H9 (cell line): Measurements from ENCODE around the gene PLA2G4E. TPM values are rescaled to one million over a fixed set of nuclear protein-coding genes. Genes with fewer than 3 reads are reported as not detected.

Experiments used
- DNase-seq: peaks from one replicate; pipeline ENCODE4 v3.0.0-alpha.2; 2017
- H2AFZ ChIP-seq: one replicate; pipeline ENCODE4 v1.6.1; 2013; ENCODE audit warnings: mild to moderate bottlenecking, low read length, control low read depth, moderate library complexity
- H2AK5ac ChIP-seq: 2 replicates; pipeline ENCODE4 v1.6.1; 2013; ENCODE audit warnings: low read length, control low read depth, mixed read lengths; ENCODE audit not compliant: insufficient read length
- H2BK120ac ChIP-seq: one replicate; pipeline ENCODE4 v1.6.1; 2013; ENCODE audit warnings: low read depth, mild to moderate bottlenecking, low read length, control low read depth, inconsistent platforms; ENCODE audit not compliant: poor library complexity, severe bottlenecking
- H2BK12ac ChIP-seq: 2 replicates; pipeline ENCODE4 v1.6.1; 2013; ENCODE audit warnings: low read length, control low read depth, mixed read lengths, low read depth; ENCODE audit not compliant: insufficient read length
- H2BK15ac ChIP-seq: 2 replicates; pipeline ENCODE4 v1.6.1; 2013; ENCODE audit warnings: low read depth, low read length, control low read depth
- H2BK20ac ChIP-seq: one replicate; pipeline ENCODE4 v1.6.1; 2013; ENCODE audit warnings: low read depth, mild to moderate bottlenecking, low read length, control low read depth, inconsistent platforms; ENCODE audit not compliant: poor library complexity, severe bottlenecking
- H2BK5ac ChIP-seq: 2 replicates; pipeline ENCODE4 v1.6.1; 2013; ENCODE audit warnings: low read length, control low read depth, mixed read lengths; ENCODE audit not compliant: insufficient read length
- H3K14ac ChIP-seq: 2 replicates; pipeline ENCODE4 v1.6.1; 2013; ENCODE audit warnings: low read length, control low read depth; ENCODE audit not compliant: insufficient read depth
- H3K18ac ChIP-seq: 2 replicates; pipeline ENCODE4 v1.6.1; 2013; ENCODE audit warnings: low read depth, mild to moderate bottlenecking, mixed read lengths, low read length, control low read depth; ENCODE audit not compliant: insufficient read length
- H3K23ac ChIP-seq: 2 replicates; pipeline ENCODE4 v1.6.1; 2013; ENCODE audit warnings: low read length, control low read depth, mixed read lengths, low read depth; ENCODE audit not compliant: insufficient read length
- H3K23me2 ChIP-seq: 2 replicates; pipeline ENCODE4 v1.6.1; 2013; ENCODE audit warnings: low read depth, mild to moderate bottlenecking, mixed read lengths, low read length, control low read depth; ENCODE audit not compliant: insufficient read length, poor library complexity, severe bottlenecking
- H3K27ac ChIP-seq: 2 replicates; pipeline ENCODE4 v1.5.1; 2013; ENCODE audit warnings: low read length, control low read depth, mixed read lengths, low read depth; ENCODE audit not compliant: insufficient read length
- H3K27me3 ChIP-seq: 2 replicates; pipeline ENCODE4 v1.6.1; 2013; ENCODE audit warnings: low read length, control low read depth, inconsistent platforms; ENCODE audit not compliant: insufficient read depth
- H3K4ac ChIP-seq: 2 replicates; pipeline ENCODE4 v1.6.1; 2013; ENCODE audit warnings: low read depth, mild to moderate bottlenecking, control low read depth, inconsistent platforms, low read length, moderate library complexity
- H3K4me1 ChIP-seq: 2 replicates; pipeline ENCODE4 v1.6.1; 2013; ENCODE audit warnings: low read length, control low read depth, inconsistent platforms; ENCODE audit not compliant: insufficient read depth
- H3K4me2 ChIP-seq: 2 replicates; pipeline ENCODE4 v1.6.1; 2013; ENCODE audit warnings: low read length, control low read depth, mixed read lengths; ENCODE audit not compliant: insufficient read length, insufficient read depth
- H3K56ac ChIP-seq: 2 replicates; pipeline ENCODE4 v1.6.1; 2013; ENCODE audit warnings: low read depth, mild to moderate bottlenecking, mixed read lengths, low read length, control low read depth; ENCODE audit not compliant: insufficient read length
- H3K79me1 ChIP-seq: 2 replicates; pipeline ENCODE4 v1.6.1; 2013; ENCODE audit warnings: low read depth, mild to moderate bottlenecking, moderate library complexity, low read length, control low read depth, inconsistent platforms; ENCODE audit not compliant: insufficient read depth, poor library complexity, severe bottlenecking
- H3K79me2 ChIP-seq: 2 replicates; pipeline ENCODE4 v1.6.1; 2013; ENCODE audit warnings: low read length, control low read depth, inconsistent platforms; ENCODE audit not compliant: insufficient read depth
- H3K9ac ChIP-seq: 2 replicates; pipeline ENCODE4 v1.6.1; 2013; ENCODE audit warnings: low read length, control low read depth, mixed read lengths; ENCODE audit not compliant: insufficient read length; ENCODE audit errors: extremely low read depth
- H3K9me3 ChIP-seq: one replicate; pipeline ENCODE4 v1.6.1; 2013; ENCODE audit warnings: low read depth, low read length, inconsistent platforms; ENCODE audit not compliant: control insufficient read depth
- H3T11ph ChIP-seq: one replicate; pipeline ENCODE4 v1.6.1; 2013; ENCODE audit warnings: mild to moderate bottlenecking, low read length, control low read depth, inconsistent platforms
- H4K20me1 ChIP-seq: one replicate; pipeline ENCODE4 v1.6.1; 2013; ENCODE audit not compliant: control insufficient read depth, insufficient read length, insufficient read depth
- H4K5ac ChIP-seq: 2 replicates; pipeline ENCODE4 v1.6.1; 2013; ENCODE audit warnings: low read depth, mild to moderate bottlenecking, mixed read lengths, low read length, control low read depth; ENCODE audit not compliant: insufficient read length
- H4K8ac ChIP-seq: replicated peaks from 2 replicates; pipeline ENCODE4 v1.6.1; 2013; ENCODE audit warnings: low read length, control low read depth, mixed read lengths, low read depth; ENCODE audit not compliant: insufficient read length
- H4K91ac ChIP-seq: 2 replicates; pipeline ENCODE4 v1.6.1; 2013; ENCODE audit warnings: low read depth, mild to moderate bottlenecking, moderate library complexity, mixed read lengths, low read length, control low read depth; ENCODE audit not compliant: insufficient read length
- H3K27ac Mint-ChIP-seq, 3 experiments: 2 replicates in 2 of 3; 3 replicates in 1 of 3; pipeline ENCODE4 v1.8.0; 2020 to 2021; ENCODE audit warnings: mixed read lengths in 3 of 3, mild to moderate bottlenecking in 1 of 3, moderate library complexity in 1 of 3
- H3K27me3 Mint-ChIP-seq: 2 replicates; pipeline ENCODE4 v1.8.0; 2021; ENCODE audit warnings: low read depth, mild to moderate bottlenecking, moderate library complexity, mixed read lengths
- H3K36me3 Mint-ChIP-seq, 3 experiments: 2 replicates in 2 of 3; 3 replicates in 1 of 3; pipeline ENCODE4 v1.8.0; 2020 to 2021; ENCODE audit warnings: low read depth in 3 of 3, mixed read lengths in 3 of 3; ENCODE audit not compliant: insufficient read depth in 1 of 3
- H3K4me1 Mint-ChIP-seq, 2 experiments: 2 replicates each; pipeline ENCODE4 v1.8.0; 2020; ENCODE audit warnings: mixed read lengths in 2 of 2
- H3K4me3 Mint-ChIP-seq, 2 experiments: 2 replicates in 1 of 2; 3 replicates in 1 of 2; pipeline ENCODE4 v1.8.0; 2020 to 2021; ENCODE audit warnings: mild to moderate bottlenecking in 2 of 2, mixed read lengths in 2 of 2, moderate library complexity in 1 of 2
- H3K9me3 Mint-ChIP-seq, 2 experiments: 2 replicates in 1 of 2; 3 replicates in 1 of 2; pipeline ENCODE4 v1.8.0; 2020; ENCODE audit warnings: mild to moderate bottlenecking in 2 of 2, mixed read lengths in 2 of 2, moderate library complexity in 1 of 2
- WGBS: extraction: QIAGEN DNeasy Blood & Tissue Kit; methylation state at CpG from one replicate; pipeline ENCODE4 v1.1.7; 2013; ENCODE audit warnings: missing lambda C conversion rate, low lambda C conversion rate, mixed read lengths; ENCODE audit not compliant: insufficient read length; ENCODE audit errors: extremely low coverage; 5-methylcytosine and 5-hydroxymethylcytosine counted together
- total RNA-seq: library from RNA; stranded (reverse); gene quantifications from 2 replicates; pipeline ENCODE4 v1.2.1, GENCODE V29; 2021
- TF ChIP-seq, protein P1 (sequence below): fragments of 200-600 bp; sonication (generic); conservative IDR thresholded peaks from 3 replicates; pipeline ENCODE4 v1.8.0; 2021; ENCODE audit warnings: antibody characterized with exemption, mild to moderate bottlenecking

The PLA2G4E gene
- total RNA-seq, 1 experiment from 2014 or later: not detected

DNA sequence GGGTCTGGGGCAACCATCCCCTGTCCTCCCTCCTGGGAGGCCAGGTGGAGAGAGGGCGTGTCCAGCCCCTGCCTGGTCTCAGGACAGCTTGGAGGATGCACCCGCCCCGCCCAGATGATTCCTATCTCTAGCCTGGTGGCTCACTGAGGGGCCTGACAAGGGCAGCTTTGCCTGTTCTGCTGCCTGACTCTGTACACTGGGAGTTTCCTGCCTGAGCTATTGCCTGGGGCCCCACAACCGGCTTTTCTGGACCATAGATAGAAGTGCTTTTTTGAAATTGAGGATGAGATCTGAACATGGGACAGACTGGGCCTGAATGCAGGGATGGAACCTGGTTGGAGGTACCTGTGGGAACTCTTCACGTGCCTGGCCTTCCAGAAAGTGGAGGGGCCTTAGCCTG, 751 bp upstream of the PLA2G4E start:
- H3K4me3 Mint-ChIP-seq: no peak overlapping the region
- TF ChIP-seq, protein P1, sequence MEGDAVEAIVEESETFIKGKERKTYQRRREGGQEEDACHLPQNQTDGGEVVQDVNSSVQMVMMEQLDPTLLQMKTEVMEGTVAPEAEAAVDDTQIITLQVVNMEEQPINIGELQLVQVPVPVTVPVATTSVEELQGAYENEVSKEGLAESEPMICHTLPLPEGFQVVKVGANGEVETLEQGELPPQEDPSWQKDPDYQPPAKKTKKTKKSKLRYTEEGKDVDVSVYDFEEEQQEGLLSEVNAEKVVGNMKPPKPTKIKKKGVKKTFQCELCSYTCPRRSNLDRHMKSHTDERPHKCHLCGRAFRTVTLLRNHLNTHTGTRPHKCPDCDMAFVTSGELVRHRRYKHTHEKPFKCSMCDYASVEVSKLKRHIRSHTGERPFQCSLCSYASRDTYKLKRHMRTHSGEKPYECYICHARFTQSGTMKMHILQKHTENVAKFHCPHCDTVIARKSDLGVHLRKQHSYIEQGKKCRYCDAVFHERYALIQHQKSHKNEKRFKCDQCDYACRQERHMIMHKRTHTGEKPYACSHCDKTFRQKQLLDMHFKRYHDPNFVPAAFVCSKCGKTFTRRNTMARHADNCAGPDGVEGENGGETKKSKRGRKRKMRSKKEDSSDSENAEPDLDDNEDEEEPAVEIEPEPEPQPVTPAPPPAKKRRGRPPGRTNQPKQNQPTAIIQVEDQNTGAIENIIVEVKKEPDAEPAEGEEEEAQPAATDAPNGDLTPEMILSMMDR: no peak
- no peaks in the 10 kb centered on the region for H3K4me1 Mint-ChIP-seq
- Histone ChIP-seq H3K23me2 (no peaks in the 10 kb centered on the region), H3T11ph (no peak overlapping the region), H3K18ac (no peak overlapping the region), H3K4me2 (no peak overlapping the region), H2BK20ac (no peak overlapping the region), H3K27ac (no peak overlapping the region), H4K5ac (no peak overlapping the region), H2BK120ac (no peak overlapping the region), H3K4ac (no peak overlapping the region), H2BK5ac (no peak overlapping the region), H3K79me2 (no peaks in the 10 kb centered on the region), H3K9ac (no peak overlapping the region), H3K27me3 (no peaks in the 10 kb centered on the region), H2AFZ (no peak overlapping the region), H2AK5ac (no peak overlapping the region), H4K91ac (no peak overlapping the region), H3K79me1 (no peaks in the 10 kb centered on the region), H3K4me1 (no peaks in the 10 kb centered on the region), H2BK12ac (no peak overlapping the region), H4K20me1 (no peaks in the 10 kb centered on the region), H3K23ac (no peak overlapping the region), H2BK15ac (no peak overlapping the region), H3K9me3 (peaks cover 26% of the 10 kb centered on the region), H3K14ac (no peak overlapping the region), H4K8ac (no peak overlapping the region), H3K56ac (no peak overlapping the region)
- no peak for DNase-seq
- H3K36me3 Mint-ChIP-seq: peaks cover 15 to 26% (median 16%) of the 10 kb centered on the region in 3 experiments
- WGBS: no CpG with 5 or more reads among the region's 5 CpGs
- no peak overlapping the region for H3K27ac Mint-ChIP-seq
- H3K27me3 Mint-ChIP-seq: peaks cover 15% of the 10 kb centered on the region
- H3K9me3 Mint-ChIP-seq: peaks cover 47 to 53% of the 10 kb centered on the region in 2 experiments
